Measurements from ENCODE around the gene RIPPLY3. TPM values are rescaled to one million over a fixed set of nuclear protein-coding genes. Genes with fewer than 3 reads are reported as not detected.

Gene RIPPLY3
- total and polyA plus RNA-seq, 9 donors = not detected

GRCh38 chr21:37041706-37042271 is 35.3 kb downstream of the RIPPLY3 start:
- TF ChIP-seq POLR2A (IDR thresholded peaks at IDR 0.05) = no peak
- no peak for DNase-seq
- Histone ChIP-seq H3K27me3 (no peaks in the 10 kb centered on the region), H3K4me3 (no peak overlapping the region), H3K27ac (no peak overlapping the region), H3K4me1 (ENCODE audit: insufficient read depth) (no peaks in the 10 kb centered on the region), H3K36me3 (no peaks in the 10 kb centered on the region), H3K9me3 (no peaks in the 10 kb centered on the region)
- intact Hi-C loops (cut with DNase I) = no loop called here
- 96 to 99% (median 96%) methylated on average over 4 of the region's 4 CpGs for WGBS, 3 donors

- 85 to 91% (median 86%) methylated on average over 6 of the region's 6 CpGs for WGBS, 3 donors
- TF ChIP-seq CTCF (IDR thresholded peaks at IDR 0.05) (no peak), POLR2A (IDR thresholded peaks at IDR 0.05) (no peak), EP300 (IDR thresholded peaks at IDR 0.05) (no peak)
- H3K4me3 ChIP-seq = no peak overlapping the region
- no peak overlapping the region for H3K27ac ChIP-seq
- no peaks in the 10 kb centered on the region for H3K36me3 ChIP-seq
- intact Hi-C loops (cut with DNase I) = no loop called here
- H3K9me3 ChIP-seq = no peaks in the 10 kb centered on the region
- no peaks in the 10 kb centered on the region for H3K27me3 ChIP-seq
- no peaks in the 10 kb centered on the region for H3K4me1 ChIP-seq (ENCODE audit: insufficient read depth)
- no peak for DNase-seq
These were observed 37.3 kb downstream of the RIPPLY3 start for GRCh38 chr21:37043818-37044217.

- Histone ChIP-seq H3K27me3 (no peaks in the 10 kb centered on the region), H3K36me3 (no peaks in the 10 kb centered on the region), H3K27ac (no peak overlapping the region), H3K9me3 (no peaks in the 10 kb centered on the region), H3K4me3 (no peak overlapping the region), H3K4me1 (ENCODE audit: insufficient read depth) (no peaks in the 10 kb centered on the region)
- intact Hi-C loops (cut with DNase I) = no loop called here
- no peak for TF ChIP-seq EP300 (IDR thresholded peaks at IDR 0.05)
- 94 to 98% (median 97%) methylated on average over 3 of the region's 3 CpGs for WGBS, 3 donors
- DNase-seq = no peak
These were observed 38.1 kb downstream of the RIPPLY3 start for GRCh38 chr21:37044643-37045042.

- Histone ChIP-seq H3K27me3 (no peaks in the 10 kb centered on the region), H3K36me3 (no peaks in the 10 kb centered on the region), H3K27ac (no peak overlapping the region), H3K9me3 (no peaks in the 10 kb centered on the region), H3K4me1 (ENCODE audit: insufficient read depth) (no peaks in the 10 kb centered on the region), H3K4me3 (no peak overlapping the region)
- TF ChIP-seq POLR2A (IDR thresholded peaks at IDR 0.05) = no peak
- no peak for TF ChIP-seq EP300 (IDR thresholded peaks at IDR 0.05)
- TF ChIP-seq CTCF (IDR thresholded peaks at IDR 0.05) = no peak
- 85 to 90% (median 85%) methylated on average over 6 of the region's 6 CpGs for WGBS, 3 donors
- no peak for DNase-seq
- intact Hi-C loops (cut with DNase I) = no loop called here
These were observed 38.6 kb downstream of the RIPPLY3 start for GRCh38 chr21:37045149-37045548.

GRCh38 chr21:37045556-37045955 is 39.1 kb downstream of the RIPPLY3 start:
- no peaks in the 10 kb centered on the region for H3K4me1 ChIP-seq (ENCODE audit: insufficient read depth)
- H3K9me3 ChIP-seq = no peaks in the 10 kb centered on the region
- no peak overlapping the region for H3K4me3 ChIP-seq
- no peaks in the 10 kb centered on the region for H3K27me3 ChIP-seq
- DNase-seq = no peak
- no peak for TF ChIP-seq CTCF (IDR thresholded peaks at IDR 0.05)
- TF ChIP-seq POLR2A (IDR thresholded peaks at IDR 0.05) = no peak
- no peak for TF ChIP-seq EP300 (IDR thresholded peaks at IDR 0.05)
- no peak overlapping the region for H3K27ac ChIP-seq
- intact Hi-C loops (cut with DNase I) = no loop called here
- WGBS, 3 donors = 62 to 69% (median 68%) methylated on average over 6 of the region's 6 CpGs
- no peaks in the 10 kb centered on the region for H3K36me3 ChIP-seq
